Activated CD4-positive, alpha-beta T cell treated with anti-CD3 and anti-CD28 coated beads, Interleukin-2, Interleukin-6, amounts not matched to agents 100 ng/mL and 50 ng/mL, durations not matched to agents 16 hours and 8 hours (primary cell): Measurements from ENCODE around the gene MAN2A2.
"Not testable (repeated sequence)": the region's sequence is repeated elsewhere in the genome, so short reads cannot be mapped to it uniquely, and the experiment has no call there.

Source experiments
- DNase-seq: peaks from one replicate; pipeline ENCODE4 v3.0.0-alpha.2; 2020

MAN2A2 gene

GRCh38 chr15:90922712-90923322 lies 19.7 kb downstream of the MAN2A2 start:
- DNase-seq = peak; percentile 77

GRCh38 chr15:90924375-90924774 lies 21.3 kb downstream of the MAN2A2 start:
- peak; percentile 72 for DNase-seq

- DNase-seq = not testable (repeated sequence)
These were observed 23.7 kb downstream of the MAN2A2 start for GRCh38 chr15:90926766-90927165.

- DNase-seq = not testable (repeated sequence)
These were observed 25.0 kb downstream of the MAN2A2 start for GRCh38 chr15:90928106-90928505.

GRCh38 chr15:90929246-90930019 lies 26.3 kb downstream of the MAN2A2 start:
- no peak for DNase-seq

- peak; percentile 36 for DNase-seq
These were observed 27.9 kb downstream of the MAN2A2 start for GRCh38 chr15:90930861-90931574.

GRCh38 chr15:90931575-90931827 lies 28.4 kb downstream of the MAN2A2 start:
- DNase-seq = no peak

GRCh38 chr15:90931828-90932659 lies 28.9 kb downstream of the MAN2A2 start, which contains the start of gene HDDC3:
HDDC3 (minus strand) TSS chr15:90932549; CDS start chr15:90932540, 9 bp downstream.
- DNase-seq = peak; percentile 95

- DNase-seq = no peak
These were observed 29.5 kb downstream of the MAN2A2 start for GRCh38 chr15:90932660-90932991.

- DNase-seq = no peak
These were observed 30.2 kb downstream of the MAN2A2 start for GRCh38 chr15:90933301-90933700.

- DNase-seq = peak; percentile 93
These were observed 31.3 kb downstream of the MAN2A2 start for GRCh38 chr15:90934256-90934948.

- DNase-seq = peak; percentile 97
These were observed 32.0 kb downstream of the MAN2A2 start, which contains the start of gene UNC45A for GRCh38 chr15:90934949-90935751. UNC45A (plus strand) TSS chr15:90935285; CDS start chr15:90935325, 40 bp downstream.

- no peak for DNase-seq
These were observed 33.7 kb downstream of the MAN2A2 start for GRCh38 chr15:90936823-90937222.

GRCh38 chr15:90938261-90938660 lies 35.2 kb downstream of the MAN2A2 start:
- DNase-seq = no peak

- DNase-seq = no peak
These were observed 36.7 kb downstream of the MAN2A2 start for GRCh38 chr15:90939756-90940155.

- DNase-seq = no peak
These were observed 37.9 kb downstream of the MAN2A2 start for GRCh38 chr15:90941038-90941437.

GRCh38 chr15:90942354-90943120 lies 39.4 kb downstream of the MAN2A2 start:
- no peak for DNase-seq

GRCh38 chr15:90945091-90945490 lies 42.0 kb downstream of the MAN2A2 start:
- no peak for DNase-seq

GRCh38 chr15:90946538-90946937 lies 43.4 kb downstream of the MAN2A2 start:
- DNase-seq = no peak

GRCh38 chr15:90946941-90947576 lies 44.0 kb downstream of the MAN2A2 start:
- DNase-seq = no peak
